HG03565 (cell line): Measurements from ENCODE around the gene USP12.
"Not testable (repeated sequence)": the region's sequence is repeated elsewhere in the genome, so short reads cannot be mapped to it uniquely, and the experiment has no call there.

Source experiments
- ATAC-seq: cut with Tn5 transposase; IDR thresholded peaks from one replicate; pipeline ENCODE4 v1.9.1; 2021; ENCODE audit warnings: mild to moderate bottlenecking, moderate library complexity; ENCODE audit not compliant: unreplicated experiment

Gene USP12

DNA sequence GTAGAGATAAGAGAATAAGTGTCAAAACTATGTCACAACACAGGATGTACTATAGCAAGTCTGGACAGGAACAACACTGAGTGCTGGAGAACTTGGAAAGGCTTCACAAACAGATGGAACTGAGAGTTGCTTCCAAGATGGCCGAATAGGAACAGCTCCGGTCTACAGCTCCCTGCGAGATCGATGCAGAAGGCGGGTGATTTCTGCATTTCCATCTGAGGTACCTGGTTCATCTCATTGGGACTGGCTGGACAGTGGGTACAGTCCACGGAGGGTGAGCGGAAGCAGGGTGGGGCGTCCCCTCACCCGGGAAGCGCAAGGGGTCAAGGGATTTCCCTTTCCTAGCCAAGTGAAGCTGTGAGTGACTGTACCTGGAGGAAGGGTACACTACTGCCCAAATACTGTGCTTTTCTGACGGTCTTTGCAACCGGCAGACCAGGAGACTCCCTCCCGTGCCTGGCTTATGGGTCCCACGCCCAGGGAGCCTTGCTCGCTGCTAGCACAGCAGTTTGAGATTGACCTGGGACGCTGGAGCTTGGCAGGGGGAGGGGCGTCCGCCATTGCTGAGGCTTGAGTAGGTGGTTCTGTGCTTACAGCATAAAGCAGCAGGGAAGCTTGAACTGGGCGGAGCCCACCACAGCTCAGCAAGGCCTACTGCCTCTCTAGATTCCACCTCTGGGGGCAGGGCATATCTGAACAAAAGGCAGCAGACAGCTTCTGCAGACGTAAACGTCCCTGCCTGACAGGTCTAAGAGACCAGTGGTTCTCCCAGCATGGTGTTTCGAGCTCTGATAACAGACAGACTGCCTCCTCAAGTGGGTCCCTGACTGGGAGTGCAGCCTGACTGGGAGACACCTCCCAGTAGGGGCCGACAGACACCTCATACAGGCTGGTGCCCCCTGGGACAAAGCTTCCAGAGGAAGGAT lies 46.0 kb downstream of the USP12 start:
- no peak for ATAC-seq

DNA sequence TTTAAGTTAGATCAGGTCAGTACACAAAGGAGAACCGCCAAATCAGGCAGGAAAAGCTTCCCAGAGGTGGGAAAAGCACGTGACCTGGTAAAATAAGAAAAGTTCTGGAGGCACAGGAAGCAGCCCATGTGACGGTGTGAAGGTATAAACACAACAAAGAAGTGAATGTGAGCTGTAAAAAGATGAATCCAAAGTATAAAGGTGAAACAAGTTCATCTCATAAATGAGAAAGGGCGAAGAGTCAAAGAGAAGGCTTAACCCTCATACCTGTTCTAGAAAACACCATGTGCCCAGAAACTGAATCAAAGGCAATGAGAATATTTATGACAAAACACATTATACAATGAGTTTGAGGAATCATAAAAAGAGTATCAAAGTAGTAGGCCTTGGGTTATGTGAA lies 47.0 kb downstream of the USP12 start:
- no peak for ATAC-seq

DNA sequence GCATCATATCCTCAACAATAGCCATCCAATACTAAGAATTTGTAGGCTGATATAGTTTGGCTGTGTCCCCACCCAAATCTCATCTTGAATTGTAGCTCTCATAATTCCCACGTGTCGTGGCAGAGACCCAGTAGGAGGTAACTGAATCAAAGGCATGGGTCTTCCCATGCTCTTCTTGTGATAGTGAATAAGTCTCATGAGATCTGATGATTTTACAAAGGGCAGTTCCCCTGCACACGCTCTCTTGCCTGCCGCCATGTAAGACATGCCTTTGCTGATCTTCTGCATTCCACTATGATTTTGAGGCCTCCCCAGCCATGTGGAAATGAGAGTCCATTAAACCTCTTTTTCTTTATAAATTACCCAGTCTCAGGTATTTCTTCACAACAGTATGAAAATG lies 48.2 kb downstream of the USP12 start:
- ATAC-seq: not testable (repeated sequence)

DNA sequence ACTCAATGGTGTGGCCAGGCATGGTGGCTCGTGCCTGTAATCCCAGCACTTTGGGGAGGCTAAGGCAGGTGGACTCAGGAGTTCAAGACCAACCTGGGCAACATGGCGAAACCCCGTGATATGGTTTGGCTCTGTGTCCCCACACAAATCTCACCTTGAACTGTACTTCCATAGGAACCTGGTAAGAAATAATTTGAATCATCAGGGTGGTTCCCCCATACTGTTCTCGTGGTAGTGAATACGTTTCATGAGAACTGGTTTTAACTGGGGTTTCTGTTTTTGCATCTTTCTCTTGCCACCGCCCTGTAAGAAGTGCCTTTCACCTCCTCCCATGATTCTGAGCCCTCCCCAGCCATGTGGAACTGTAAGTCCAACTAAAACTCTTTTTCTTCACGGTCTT lies 49.6 kb downstream of the USP12 start:
- ATAC-seq: no peak

DNA sequence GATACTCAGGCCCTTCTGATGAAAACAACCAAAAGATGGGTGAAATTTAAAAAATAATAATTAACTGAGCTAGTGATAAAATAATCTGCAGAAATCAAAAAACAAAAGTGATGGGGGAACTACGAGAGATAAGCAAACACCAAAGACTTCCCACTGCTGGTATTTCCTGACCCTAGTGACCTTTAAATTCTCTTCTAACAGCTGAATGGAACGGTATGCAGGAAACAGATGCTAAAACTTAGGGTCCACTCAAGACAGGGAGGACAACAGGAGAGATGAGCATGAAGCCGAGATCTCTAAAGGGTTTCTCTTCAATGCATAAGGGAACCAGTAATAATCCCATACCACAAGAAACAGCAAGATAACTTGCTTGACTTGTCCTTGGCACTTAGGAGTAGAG lies 50.8 kb downstream of the USP12 start:
- ATAC-seq: no peak

DNA sequence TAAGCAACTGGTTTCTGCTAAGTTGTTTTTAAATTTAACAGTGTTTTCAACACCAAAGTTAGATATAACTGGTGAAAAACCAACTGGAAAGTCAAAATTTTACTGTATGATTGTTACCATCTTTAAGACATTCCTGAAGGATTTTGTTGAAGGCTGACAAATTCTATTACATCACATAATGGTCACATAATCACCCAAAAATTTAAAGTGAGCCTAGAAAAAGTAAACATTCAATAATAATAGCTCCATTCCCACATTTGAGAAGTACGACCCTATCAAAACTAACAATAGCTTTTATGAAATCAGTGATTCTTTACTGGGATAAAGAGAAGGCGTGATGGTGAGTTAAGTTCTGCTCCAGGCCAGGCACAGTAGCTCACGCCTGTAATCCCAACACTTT lies 51.6 kb downstream of the USP12 start:
- ATAC-seq: no peak

DNA sequence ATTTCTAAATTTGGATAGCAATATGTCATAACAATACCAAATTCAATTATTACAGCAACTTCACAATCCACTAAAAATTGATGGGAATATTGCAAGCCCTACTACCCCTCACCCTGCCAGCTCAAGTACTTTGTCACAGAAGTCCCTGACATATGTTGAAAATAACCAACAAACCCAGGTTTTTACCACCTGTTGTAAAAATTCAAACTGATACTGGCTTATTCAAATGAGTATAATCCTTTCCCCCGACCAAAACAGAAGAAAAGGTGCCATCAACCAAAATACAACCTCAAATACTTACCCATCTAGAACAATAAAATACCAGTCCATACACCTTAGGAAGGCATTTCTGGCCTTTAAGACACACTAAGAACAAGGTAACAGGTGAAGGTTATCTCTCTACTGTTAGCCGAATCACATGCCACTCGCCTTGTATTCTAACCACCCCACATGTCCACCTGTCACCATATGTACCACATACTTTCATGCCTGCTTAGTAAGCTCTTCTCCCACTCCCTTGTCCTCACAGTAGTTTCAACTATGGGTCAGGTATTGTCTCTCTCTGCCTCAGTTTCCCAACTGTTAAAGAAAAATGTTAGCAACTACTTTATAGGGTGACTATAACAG lies 53.1 kb downstream of the USP12 start:
- no peak for ATAC-seq

DNA sequence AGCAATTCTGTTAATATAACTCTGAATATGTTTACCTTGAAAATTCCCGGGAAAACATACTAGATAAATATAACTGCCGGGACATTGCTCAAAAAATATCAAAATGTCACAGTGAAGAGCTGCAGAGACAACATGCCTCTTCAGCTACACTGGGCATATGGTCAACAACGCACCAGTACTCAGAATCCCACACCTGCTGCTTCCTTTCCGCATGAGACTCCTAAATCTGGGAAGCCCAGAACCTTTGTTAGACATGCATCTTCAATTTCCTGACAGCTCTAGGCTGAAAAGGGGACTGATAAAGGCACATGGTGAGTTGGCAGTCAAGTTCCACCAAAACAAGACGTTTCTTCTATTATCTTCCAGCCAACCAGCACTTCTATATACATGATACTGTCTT lies 53.7 kb downstream of the USP12 start:
- no peak for ATAC-seq

DNA sequence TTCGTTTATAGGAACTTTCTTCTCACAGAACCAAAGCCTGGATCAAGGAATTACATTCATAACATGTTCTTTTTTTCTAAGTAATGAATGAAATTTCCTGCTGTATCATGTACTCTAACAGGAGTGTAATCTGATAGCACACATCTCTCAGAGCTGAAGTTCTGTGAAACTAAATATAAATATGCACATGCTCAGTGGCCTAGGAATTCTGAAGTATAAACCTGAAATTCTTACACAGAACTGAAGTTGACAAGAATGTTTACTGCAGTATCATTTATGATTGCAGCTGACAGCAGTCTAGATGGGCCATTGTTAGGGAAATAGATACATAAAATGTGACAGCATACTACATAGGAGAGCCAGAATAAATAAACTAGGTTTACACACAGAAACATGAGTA lies 54.5 kb downstream of the USP12 start:
- no peak for ATAC-seq

DNA sequence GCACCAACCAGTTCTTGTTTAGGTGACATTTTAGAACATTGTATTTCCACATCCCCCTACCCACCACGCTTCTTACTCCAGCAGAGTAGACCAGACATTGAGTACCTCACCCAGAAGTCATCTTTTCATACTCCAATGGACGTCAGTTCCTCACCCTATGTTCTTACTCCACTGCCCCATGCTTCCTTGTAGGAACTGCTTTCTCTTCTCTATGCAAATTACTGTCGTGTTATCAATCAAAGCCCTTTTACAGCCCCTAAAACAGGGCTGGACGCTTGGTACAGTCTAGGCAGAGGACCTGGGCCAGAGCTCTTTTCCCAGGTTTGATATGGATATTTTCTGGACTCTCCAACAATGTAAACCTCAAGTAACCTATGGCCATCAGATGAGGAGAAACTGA lies 58.2 kb downstream of the USP12 start:
- ATAC-seq: no peak

DNA sequence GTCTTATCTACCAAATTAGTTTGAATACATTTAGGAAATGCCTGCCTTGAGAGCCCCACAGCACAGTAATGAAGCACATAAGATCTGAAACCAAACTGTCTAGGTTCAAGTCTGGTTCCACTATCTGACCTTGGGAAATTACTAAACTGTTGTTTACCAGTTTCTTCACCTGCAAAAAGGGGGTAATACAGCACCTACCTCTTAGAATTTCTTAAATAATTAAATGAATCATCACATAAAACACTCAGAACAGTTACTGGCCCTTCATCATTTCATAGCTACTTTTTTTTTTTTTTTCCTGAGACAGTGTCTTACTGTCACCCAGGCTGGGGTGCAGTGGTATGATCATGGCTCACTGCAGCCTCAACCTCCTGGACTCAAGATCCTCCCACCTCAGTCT lies 59.6 kb downstream of the USP12 start:
- ATAC-seq: no peak

DNA sequence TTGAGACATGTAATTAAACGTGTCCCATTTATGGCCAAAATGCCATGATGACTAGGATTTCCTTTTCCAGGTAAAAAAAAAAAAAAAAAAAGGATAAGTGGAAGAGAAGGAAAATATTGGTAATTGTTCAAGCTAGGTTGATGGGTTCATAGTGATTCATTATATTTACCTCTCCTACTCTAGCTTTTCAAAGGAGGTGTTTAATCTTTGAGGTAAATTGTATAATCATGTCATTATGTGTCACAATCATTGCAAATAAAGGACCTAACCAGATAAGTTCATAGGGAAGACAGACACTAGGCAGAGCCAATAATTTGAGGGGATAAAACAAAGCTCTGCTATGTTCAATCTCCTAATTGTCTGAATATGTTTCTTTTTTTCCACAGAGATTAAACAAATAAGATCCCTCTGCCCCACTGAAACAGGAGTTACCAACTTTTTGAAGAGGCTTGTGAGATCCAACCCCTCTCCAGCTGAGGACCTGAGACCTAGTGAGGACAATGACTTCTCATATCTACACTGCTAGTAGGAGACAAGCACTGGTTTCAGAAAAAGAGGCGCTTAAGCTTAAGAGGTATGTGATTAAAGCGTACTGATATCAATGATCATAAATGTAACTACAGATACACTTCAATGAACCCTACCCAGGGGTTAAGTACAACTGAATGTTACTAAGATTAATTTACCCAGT lies 61.4 kb downstream of the USP12 start:
- ATAC-seq: no peak

DNA sequence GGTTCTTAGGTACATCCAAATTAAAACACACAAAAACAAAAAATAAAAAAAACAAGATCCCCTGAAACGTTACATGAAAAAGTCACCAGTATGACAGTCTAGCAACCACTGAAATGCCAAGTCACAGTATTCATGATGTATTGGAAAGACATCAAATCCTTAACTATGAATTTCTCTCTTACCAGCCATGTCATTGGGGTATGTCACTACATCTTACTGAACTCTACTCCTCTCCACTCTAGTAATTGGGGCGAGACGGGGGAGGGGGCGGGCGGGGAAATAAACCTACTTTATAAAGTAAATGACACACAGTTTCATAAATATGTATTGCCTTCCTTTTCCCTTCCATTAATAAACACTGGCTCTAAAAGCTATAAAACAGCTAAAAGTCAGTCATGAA lies 65.5 kb downstream of the USP12 start:
- no peak for ATAC-seq

DNA sequence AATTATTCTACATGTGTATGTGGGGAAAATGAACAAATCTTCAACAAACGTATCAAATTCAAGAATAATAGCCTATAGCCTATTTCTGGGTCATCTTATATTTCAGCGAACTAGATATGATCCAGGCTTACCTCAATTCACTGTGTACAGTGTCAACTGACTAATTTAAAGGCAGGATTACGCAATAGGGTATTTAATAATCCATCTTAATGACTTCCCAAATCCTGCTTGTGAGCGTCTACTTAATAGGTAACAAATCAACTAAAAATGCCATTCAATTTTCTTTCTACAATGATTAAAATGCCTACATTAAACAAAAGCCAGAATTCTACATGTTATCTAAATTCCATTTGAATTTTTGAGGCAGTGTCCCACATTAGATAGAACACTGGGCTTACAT lies 67.0 kb downstream of the USP12 start:
- no peak for ATAC-seq

DNA sequence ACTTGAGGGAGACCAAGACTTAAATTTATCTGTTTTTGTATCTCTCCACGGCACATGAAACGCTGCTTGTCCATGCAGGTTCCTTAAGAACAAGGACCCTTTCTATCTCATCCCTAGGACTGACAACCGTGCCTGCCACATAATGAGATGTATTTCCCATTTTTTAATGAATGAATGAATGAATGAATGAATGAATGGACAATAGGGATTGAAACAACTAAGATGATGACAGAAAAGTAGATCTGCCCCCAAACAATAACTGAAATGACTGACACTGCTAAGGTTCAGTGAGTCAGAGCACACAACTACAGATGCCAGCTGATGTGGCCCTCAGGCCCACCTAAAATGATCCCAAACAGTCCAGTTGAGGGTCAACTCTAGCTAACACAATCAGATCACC lies 69.8 kb downstream of the USP12 start:
- ATAC-seq: no peak

DNA sequence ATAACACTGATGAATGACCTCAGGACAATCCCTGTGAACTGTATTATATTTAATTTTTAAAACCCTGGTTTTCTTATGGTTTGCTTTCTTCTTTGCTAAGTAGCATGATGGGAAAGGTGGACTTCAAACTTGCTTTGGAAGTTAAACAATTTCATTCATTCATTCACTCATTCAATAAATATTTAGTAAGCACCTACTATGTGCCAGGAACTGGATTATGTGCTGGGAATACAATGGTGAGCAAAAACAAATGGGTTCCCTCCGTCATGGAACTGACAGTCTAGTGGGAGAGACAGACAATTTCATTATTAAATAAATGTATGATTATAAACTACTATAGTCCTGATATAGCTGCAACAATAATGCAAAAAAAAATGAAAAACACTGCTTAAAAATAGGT lies 70.3 kb downstream of the USP12 start:
- ATAC-seq: no peak

DNA sequence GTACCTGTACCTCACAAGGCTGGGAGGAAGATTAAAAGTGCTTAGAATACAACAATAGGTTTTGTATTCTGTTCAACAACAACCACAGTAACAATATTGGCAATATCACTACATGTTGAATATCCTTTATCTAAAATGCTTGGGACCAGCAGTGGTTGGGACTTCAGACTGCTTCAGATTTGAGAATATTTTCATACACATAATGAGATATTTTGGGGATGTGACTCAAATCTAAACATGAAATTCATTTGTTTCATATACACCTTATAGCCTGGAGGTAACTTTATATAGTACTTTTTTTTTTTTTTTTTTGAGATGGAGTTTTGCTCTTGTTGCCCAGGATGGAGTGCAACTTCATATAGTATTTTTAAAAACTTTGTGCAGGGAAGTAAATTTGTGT lies 73.9 kb downstream of the USP12 start:
- ATAC-seq: no peak

DNA sequence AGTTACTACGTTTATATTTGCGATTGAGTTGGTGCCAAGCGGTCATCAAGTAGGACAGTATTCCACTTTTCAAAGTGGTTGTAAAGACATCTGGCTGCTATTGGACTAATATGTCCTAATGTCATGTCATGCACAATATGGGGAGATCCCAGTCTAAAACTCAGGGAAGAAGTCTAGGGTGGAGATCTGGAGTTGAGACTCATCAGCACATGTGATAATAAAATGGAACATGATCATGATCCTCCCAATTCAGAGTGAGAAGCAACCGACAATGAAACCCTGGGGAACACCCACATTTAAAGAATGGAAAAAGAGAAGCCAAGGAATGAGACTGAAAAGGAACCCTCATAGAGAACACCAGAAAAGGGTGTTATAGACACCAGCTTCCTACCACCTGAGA lies 80.2 kb downstream of the USP12 start:
- ATAC-seq: no peak

DNA sequence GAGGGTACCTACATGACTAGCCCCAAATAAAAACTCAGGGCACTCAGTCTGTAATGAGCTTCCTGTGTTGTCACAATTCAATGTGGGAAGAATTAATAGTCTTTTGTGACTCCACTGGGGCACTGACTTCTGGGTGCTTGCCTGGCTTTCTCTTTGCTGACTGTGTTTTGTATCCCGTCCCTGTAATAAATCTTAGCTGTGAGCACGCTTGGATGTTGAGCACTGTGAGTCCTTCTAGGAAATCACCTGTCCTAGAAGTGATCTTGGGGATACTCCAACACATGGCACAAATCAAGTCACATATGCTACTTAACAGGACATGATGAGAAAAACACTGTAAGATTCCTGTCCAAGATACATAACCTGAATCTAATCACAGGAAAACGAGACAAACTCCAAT lies 83.0 kb downstream of the USP12 start:
- ATAC-seq: no peak

DNA sequence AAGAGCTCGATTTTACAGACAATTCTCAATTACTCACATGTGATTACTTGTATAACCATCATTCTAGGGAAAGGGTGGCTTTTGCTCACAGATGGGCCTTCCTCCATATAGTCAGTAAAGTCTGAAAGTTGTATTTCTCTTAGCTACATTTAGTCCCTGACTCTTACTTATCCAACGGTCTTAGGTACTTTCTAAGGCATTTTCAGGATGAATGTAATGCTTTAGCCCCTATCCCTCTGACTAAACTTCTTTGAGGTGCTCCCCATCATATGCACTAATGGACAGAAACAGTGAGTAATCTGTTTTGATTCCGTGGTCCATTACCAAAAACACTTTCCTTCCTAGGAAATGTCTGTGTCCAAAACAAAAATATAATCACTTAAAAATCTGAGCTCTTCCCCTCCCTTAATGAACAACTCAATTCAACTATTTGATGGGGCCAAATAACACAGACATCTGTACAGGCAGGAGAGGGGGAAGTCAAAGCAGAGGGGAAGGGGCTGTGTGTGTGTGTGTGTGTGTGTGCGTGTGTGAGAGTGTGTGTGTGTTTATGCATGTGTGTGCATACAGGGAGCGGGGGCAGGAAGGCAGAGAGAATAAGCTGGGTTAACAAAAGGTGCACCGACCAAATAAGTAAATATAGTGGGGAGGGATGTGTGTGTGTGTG lies 84.9 kb downstream of the USP12 start:
- no peak for ATAC-seq

DNA sequence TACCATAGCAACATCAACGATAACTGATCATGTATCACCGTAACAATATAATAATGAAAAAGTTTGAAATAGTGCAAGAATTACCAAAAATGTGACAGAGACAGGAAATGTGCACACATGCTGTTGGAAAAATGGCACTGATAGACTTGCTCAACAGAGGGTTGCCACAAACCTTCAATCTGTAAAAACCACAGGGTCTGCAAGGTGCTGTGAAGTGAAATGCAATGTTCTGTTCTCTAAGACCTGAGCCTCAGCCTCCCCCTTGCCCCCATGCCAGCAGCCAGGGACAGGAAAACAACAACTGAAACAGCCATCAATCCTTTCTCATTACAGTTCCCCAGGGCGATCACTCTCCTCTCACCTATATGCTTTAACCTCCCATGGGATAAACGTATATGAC lies 88.4 kb downstream of the USP12 start:
- ATAC-seq: no peak
